ENCODE results near the gene CHRNE.
"Not testable (repeated sequence)": the region's sequence is repeated elsewhere in the genome, so short reads cannot be mapped to it uniquely, and the experiment has no call there.

Gene CHRNE

DNA sequence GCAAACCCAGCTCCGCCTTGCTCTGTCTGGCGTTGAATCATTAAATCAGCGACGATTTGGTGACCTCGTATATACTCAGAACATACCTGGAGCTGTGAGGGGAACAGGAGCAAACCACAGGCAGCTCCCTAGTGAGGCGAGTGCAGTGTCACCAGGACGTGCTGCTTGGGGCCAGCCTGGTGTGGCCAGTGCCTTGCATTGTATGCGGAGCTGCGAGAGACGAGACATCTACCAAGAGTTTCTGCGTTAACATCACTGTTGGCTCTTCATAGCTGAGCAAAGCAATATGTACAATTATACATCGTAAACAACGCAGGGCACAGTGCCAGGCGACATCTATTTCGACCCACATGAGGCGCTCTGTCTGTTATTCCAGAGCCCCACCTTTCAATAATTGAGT lies 41.8 kb downstream of the CHRNE start:
- Histone ChIP-seq H3K27me3 (ENCODE audit: insufficient read depth, low read length) (no peaks in the 10 kb centered on the region), H2AFZ (ENCODE audit: low read length, unreplicated experiment) (no peak overlapping the region), H3K79me2 (ENCODE audit: control insufficient read depth, insufficient read depth, low read length, unreplicated experiment) (peaks cover 3% of the 10 kb centered on the region), H3K27ac (ENCODE audit: low read depth, low read length) (no peak overlapping the region), H3K4me1 (ENCODE audit: control insufficient read depth, insufficient read depth, low read length, unreplicated experiment) (peaks cover 14% of the 10 kb centered on the region), H3K36me3 (ENCODE audit: insufficient read depth, low read length) (peaks cover 4% of the 10 kb centered on the region; the same call in 1 of the 2 replicates), H3K4me3 (ENCODE audit: low read depth, low read length) (no peak overlapping the region)

DNA sequence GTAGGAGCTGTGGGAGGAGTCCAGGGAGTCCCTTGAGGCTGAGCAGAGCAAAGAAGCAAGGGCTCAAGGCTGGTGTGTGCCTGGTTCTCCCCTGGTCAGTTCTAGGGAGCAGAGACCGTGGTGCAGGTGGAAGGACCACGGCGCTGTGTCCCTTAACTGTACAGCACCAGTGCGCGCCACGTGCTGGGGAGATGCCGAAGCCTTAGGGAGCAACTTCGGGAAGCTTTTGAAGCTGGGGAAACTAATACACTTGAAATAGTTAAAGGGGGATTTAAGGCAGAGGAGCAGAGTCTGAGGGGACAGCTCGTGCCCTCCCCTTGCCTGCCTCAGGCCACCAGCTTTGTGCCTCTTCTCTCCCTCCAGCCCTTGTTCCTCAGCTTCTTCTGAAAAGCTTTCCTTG lies 42.2 kb downstream of the CHRNE start:
- H3K36me3 ChIP-seq (ENCODE audit: insufficient read depth, low read length): peaks cover 4% of the 10 kb centered on the region; the same call in 1 of the 2 replicates
- H3K27me3 ChIP-seq (ENCODE audit: insufficient read depth, low read length): no peaks in the 10 kb centered on the region
- peaks cover 5% of the 10 kb centered on the region for H3K79me2 ChIP-seq (ENCODE audit: control insufficient read depth, insufficient read depth, low read length, unreplicated experiment)
- H3K4me3 ChIP-seq (ENCODE audit: low read depth, low read length): no peak overlapping the region
- H3K4me1 ChIP-seq (ENCODE audit: control insufficient read depth, insufficient read depth, low read length, unreplicated experiment): peaks cover 14% of the 10 kb centered on the region
- no peak overlapping the region for H2AFZ ChIP-seq (ENCODE audit: low read length, unreplicated experiment)
- H3K27ac ChIP-seq (ENCODE audit: low read depth, low read length): no peak overlapping the region

DNA sequence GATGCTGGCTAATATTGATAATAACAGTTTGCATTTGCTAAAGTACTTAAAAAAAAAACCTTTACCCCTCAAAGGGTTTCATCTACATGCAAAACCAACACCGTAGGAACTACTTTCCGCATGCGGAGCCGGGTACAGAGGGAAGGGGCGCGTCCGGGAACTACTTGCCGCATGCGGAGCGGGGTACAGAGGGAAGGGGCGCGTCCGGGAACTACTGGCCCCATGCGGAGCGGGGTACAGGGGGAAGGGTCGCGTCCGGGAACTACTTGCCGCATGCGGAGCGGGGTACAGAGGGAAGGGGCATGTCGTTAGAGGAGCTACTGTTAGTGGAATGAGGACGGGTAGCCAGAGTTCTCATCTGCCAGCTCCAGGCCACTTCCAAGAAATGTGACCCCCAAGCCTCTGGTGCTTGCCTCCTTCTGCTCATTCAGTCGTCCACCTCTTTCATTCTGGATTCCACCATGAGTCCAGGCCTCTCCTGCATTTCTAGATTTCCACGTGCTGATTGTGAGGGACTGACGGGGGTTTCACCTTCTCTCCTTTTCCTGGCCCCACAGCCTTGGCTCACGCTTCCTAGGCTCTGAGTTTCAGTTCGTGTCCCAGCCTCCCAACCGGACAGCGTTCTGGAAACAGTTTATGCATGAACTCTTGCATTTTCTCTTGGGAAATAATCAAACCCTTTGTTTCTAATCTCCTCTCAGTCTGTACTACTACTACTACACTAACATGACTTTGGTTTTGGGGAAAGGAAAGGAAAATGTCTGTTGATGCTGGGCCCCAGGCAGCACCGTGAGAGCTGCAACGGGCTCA lies 42.9 kb downstream of the CHRNE start:
- Histone ChIP-seq H3K4me1 (ENCODE audit: control insufficient read depth, insufficient read depth, low read length, unreplicated experiment) (peaks cover 14% of the 10 kb centered on the region), H3K79me2 (ENCODE audit: control insufficient read depth, insufficient read depth, low read length, unreplicated experiment) (peaks cover 5% of the 10 kb centered on the region), H3K27me3 (ENCODE audit: insufficient read depth, low read length) (no peaks in the 10 kb centered on the region), H2AFZ (ENCODE audit: low read length, unreplicated experiment) (no peak overlapping the region), H3K4me3 (ENCODE audit: low read depth, low read length) (no peak overlapping the region), H3K27ac (ENCODE audit: low read depth, low read length) (no peak overlapping the region), H3K36me3 (ENCODE audit: insufficient read depth, low read length) (peaks cover 4% of the 10 kb centered on the region; the same call in 1 of the 2 replicates)

DNA sequence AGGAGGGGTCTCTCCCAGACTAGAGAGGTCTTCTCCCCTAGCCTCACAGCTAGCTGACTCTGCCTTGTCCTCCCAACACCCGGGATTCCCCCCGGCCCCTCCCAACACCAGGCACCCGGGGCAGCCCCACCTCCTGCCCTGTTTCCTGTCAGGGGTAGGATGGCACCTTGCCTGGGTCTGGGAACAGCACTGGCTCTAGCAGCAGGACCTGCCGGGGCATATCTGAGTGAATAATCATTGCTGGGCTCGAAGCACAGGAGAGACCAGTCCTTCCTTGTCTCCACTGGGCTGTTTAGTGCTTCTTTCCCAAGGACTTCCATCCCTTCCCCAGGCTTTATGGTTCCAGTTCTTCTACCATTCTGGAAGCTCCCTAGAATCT lies 44.0 kb downstream of the CHRNE start:
- Histone ChIP-seq H3K4me3 (ENCODE audit: low read depth, low read length) (no peak overlapping the region), H3K27ac (ENCODE audit: low read depth, low read length) (no peak overlapping the region), H3K27me3 (ENCODE audit: insufficient read depth, low read length) (no peaks in the 10 kb centered on the region), H3K36me3 (ENCODE audit: insufficient read depth, low read length) (peaks cover 4% of the 10 kb centered on the region; the same call in 1 of the 2 replicates), H3K79me2 (ENCODE audit: control insufficient read depth, insufficient read depth, low read length, unreplicated experiment) (peaks cover 7% of the 10 kb centered on the region), H2AFZ (ENCODE audit: low read length, unreplicated experiment) (no peak overlapping the region), H3K4me1 (ENCODE audit: control insufficient read depth, insufficient read depth, low read length, unreplicated experiment) (peaks cover 14% of the 10 kb centered on the region)

DNA sequence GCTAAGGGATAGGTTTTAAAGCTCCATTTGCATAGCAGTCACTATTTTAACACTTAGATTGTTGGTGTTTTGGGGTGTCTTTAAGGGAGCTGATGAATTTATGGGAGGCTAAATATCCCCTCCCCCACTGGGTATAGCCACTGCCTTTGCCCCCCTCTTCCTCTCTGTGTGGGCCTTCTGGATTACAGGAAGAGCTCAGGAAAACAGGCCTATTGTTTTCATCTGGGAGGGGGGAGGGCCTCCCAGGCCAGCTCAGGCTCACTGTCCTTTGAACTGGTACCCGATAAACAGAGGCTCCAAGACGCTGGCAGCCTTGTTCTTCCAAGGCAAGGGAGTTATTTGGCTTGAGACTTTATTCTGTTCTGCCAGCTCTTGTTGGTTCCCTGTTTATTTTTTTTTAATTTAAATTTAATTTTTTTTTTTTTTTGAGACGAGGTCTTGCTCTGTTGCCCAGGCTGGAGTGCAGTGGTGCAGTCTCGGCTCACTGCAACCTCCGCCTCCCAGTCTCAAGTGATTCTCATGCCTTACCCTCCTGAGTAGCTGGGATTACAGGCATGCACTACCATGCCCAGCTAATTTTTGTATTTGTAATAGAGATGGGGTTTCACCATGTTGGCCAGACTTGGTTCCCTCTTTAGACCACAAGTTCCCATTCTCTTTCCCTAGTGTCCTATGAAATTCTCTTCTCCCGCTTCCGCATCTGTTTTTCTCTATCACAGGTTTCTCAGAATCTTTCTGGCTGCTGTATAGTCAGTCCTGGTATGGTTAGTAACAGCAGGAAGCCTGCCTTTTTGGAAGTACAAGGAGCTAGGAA lies 44.6 kb downstream of the CHRNE start:
- Histone ChIP-seq H3K36me3 (ENCODE audit: insufficient read depth, low read length) (peaks cover 4% of the 10 kb centered on the region; the same call in 1 of the 2 replicates), H3K4me3 (ENCODE audit: low read depth, low read length) (no peak overlapping the region), H3K79me2 (ENCODE audit: control insufficient read depth, insufficient read depth, low read length, unreplicated experiment) (peaks cover 7% of the 10 kb centered on the region), H2AFZ (ENCODE audit: low read length, unreplicated experiment) (no peak overlapping the region), H3K27me3 (ENCODE audit: insufficient read depth, low read length) (no peaks in the 10 kb centered on the region), H3K4me1 (ENCODE audit: control insufficient read depth, insufficient read depth, low read length, unreplicated experiment) (peaks cover 14% of the 10 kb centered on the region), H3K27ac (ENCODE audit: low read depth, low read length) (no peak overlapping the region)

GRCh38 chr17:4857347-4857746 lies 45.6 kb downstream of the CHRNE start:
- not testable (repeated sequence) for H3K36me3 ChIP-seq (ENCODE audit: insufficient read depth, low read length); H3K79me2 ChIP-seq (ENCODE audit: control insufficient read depth, insufficient read depth, low read length, unreplicated experiment); H2AFZ ChIP-seq (ENCODE audit: low read length, unreplicated experiment); H3K27ac ChIP-seq (ENCODE audit: low read depth, low read length); H3K4me3 ChIP-seq (ENCODE audit: low read depth, low read length); H3K27me3 ChIP-seq (ENCODE audit: insufficient read depth, low read length)
- H3K4me1 ChIP-seq (ENCODE audit: control insufficient read depth, insufficient read depth, low read length, unreplicated experiment): peaks cover 14% of the 10 kb centered on the region

DNA sequence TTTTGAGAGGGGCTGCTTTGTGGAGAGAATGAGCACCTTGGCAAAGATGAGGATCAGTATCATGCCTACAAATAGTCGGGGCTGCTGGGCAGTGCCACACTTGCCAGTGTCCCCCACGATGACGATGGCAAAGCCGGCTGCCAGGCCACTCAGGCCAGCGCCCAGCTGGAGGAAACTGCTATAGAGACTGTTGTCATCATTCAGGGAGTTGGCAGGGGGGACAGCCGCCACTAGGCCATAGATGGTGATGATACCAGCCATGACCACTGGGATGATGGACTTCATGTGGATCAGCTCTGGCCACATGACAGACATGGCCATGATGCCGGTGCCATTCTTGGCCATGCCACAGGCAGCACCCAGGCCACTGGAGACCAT lies 46.0 kb downstream of the CHRNE start:
- H2AFZ ChIP-seq (ENCODE audit: low read length, unreplicated experiment): no peak overlapping the region
- no peak overlapping the region for H3K27ac ChIP-seq (ENCODE audit: low read depth, low read length)
- H3K27me3 ChIP-seq (ENCODE audit: insufficient read depth, low read length): no peaks in the 10 kb centered on the region
- peaks cover 12% of the 10 kb centered on the region for H3K79me2 ChIP-seq (ENCODE audit: control insufficient read depth, insufficient read depth, low read length, unreplicated experiment)
- peaks cover 4% of the 10 kb centered on the region; the same call in 1 of the 2 replicates for H3K36me3 ChIP-seq (ENCODE audit: insufficient read depth, low read length)
- peaks cover 19% of the 10 kb centered on the region for H3K4me1 ChIP-seq (ENCODE audit: control insufficient read depth, insufficient read depth, low read length, unreplicated experiment)
- no peak overlapping the region for H3K4me3 ChIP-seq (ENCODE audit: low read depth, low read length)

DNA sequence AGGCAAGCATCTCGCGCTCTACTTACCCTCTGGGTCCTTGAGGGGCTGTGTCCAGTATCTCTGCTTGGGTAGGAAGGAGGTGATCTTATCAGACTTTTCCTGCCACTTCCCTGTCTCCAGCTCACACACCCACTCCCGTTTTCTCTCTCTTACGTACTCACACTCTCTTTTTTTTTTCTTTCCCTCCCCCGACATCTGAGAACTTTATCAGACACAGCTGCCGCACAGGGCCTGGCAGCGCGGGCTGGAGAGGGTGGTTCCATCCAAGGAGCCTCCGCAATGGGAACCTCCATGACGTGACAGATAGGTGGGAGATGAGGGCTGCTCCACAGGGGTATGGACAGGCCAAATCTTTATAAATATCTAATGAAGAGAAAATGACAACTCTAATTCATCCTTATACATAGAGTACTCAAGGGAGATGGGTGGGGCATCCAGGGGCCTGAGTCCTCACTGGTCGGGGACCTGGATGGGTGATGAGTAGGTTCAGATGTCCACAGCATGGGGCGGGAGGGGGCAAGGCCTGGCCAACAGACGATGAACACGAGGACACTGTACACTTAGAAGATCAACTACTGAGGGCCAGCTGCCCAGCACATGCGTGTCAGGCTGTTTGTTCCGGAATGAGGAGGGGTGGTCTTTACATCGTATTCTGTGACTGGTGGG lies 46.5 kb downstream of the CHRNE start:
- no peak overlapping the region for H3K27ac ChIP-seq (ENCODE audit: low read depth, low read length)
- no peaks in the 10 kb centered on the region for H3K27me3 ChIP-seq (ENCODE audit: insufficient read depth, low read length)
- H3K4me1 ChIP-seq (ENCODE audit: control insufficient read depth, insufficient read depth, low read length, unreplicated experiment): peaks cover 20% of the 10 kb centered on the region
- peaks cover 12% of the 10 kb centered on the region for H3K79me2 ChIP-seq (ENCODE audit: control insufficient read depth, insufficient read depth, low read length, unreplicated experiment)
- peaks cover 4% of the 10 kb centered on the region; the same call in 1 of the 2 replicates for H3K36me3 ChIP-seq (ENCODE audit: insufficient read depth, low read length)
- no peak overlapping the region for H3K4me3 ChIP-seq (ENCODE audit: low read depth, low read length)
- H2AFZ ChIP-seq (ENCODE audit: low read length, unreplicated experiment): no peak overlapping the region

DNA sequence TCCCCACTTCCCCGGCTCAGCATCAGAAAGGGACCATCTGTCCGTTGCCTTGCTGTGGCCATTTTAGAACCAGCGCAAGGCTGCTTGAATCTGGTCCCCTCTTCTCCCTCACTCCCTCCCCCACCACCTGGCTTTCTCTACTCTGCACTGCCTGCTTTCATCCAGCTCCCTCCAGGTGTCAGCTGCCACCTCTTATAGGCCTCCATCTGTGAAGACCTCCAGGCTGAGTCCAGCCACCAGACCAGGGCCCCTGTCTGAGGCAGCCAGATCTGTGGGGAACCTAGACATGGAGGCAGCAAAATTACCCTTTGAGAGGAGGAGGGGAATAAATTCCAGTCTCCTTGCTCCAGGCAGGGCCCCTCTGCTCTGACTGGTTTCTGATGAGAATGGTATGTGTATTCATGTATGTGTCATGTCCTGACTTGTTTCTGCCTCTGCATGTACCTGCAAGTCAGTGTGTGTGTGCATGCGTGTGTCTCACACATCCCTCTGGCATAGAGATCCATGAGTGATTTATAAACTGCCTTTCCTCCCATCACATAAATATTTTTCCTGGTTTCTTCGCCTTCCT lies 48.7 kb downstream of the CHRNE start:
- Histone ChIP-seq H3K27me3 (ENCODE audit: insufficient read depth, low read length) (no peaks in the 10 kb centered on the region), H3K79me2 (ENCODE audit: control insufficient read depth, insufficient read depth, low read length, unreplicated experiment) (peaks cover 18% of the 10 kb centered on the region), H3K4me1 (ENCODE audit: control insufficient read depth, insufficient read depth, low read length, unreplicated experiment) (peaks cover 26% of the 10 kb centered on the region)

GRCh38 chr17:4853208-4853671 lies 49.7 kb downstream of the CHRNE start:
- Histone ChIP-seq H3K4me3 (ENCODE audit: low read depth, low read length) (no peak overlapping the region), H3K27me3 (ENCODE audit: insufficient read depth, low read length) (no peaks in the 10 kb centered on the region), H2AFZ (ENCODE audit: low read length, unreplicated experiment) (no peak overlapping the region), H3K36me3 (ENCODE audit: insufficient read depth, low read length) (no peaks in the 10 kb centered on the region), H3K79me2 (ENCODE audit: control insufficient read depth, insufficient read depth, low read length, unreplicated experiment) (peaks cover 24% of the 10 kb centered on the region), H3K4me1 (ENCODE audit: control insufficient read depth, insufficient read depth, low read length, unreplicated experiment) (peaks cover 19% of the 10 kb centered on the region), H3K27ac (ENCODE audit: low read depth, low read length) (no peak overlapping the region)

More for the DNA sequence above, 48.7 kb downstream of the CHRNE start:
- Histone ChIP-seq H2AFZ (ENCODE audit: low read length, unreplicated experiment) (no peak overlapping the region), H3K4me3 (ENCODE audit: low read depth, low read length) (no peak overlapping the region), H3K36me3 (ENCODE audit: insufficient read depth, low read length) (no peaks in the 10 kb centered on the region), H3K27ac (ENCODE audit: low read depth, low read length) (no peak overlapping the region)
